HG02678 (cell line): Measurements from ENCODE around the gene RBMS3.

Experiments used
- ATAC-seq: cut with Tn5 transposase; IDR thresholded peaks from one replicate; pipeline ENCODE4 v1.9.1; 2021; ENCODE audit warnings: mild to moderate bottlenecking, moderate library complexity; ENCODE audit not compliant: unreplicated experiment

RBMS3 gene

DNA sequence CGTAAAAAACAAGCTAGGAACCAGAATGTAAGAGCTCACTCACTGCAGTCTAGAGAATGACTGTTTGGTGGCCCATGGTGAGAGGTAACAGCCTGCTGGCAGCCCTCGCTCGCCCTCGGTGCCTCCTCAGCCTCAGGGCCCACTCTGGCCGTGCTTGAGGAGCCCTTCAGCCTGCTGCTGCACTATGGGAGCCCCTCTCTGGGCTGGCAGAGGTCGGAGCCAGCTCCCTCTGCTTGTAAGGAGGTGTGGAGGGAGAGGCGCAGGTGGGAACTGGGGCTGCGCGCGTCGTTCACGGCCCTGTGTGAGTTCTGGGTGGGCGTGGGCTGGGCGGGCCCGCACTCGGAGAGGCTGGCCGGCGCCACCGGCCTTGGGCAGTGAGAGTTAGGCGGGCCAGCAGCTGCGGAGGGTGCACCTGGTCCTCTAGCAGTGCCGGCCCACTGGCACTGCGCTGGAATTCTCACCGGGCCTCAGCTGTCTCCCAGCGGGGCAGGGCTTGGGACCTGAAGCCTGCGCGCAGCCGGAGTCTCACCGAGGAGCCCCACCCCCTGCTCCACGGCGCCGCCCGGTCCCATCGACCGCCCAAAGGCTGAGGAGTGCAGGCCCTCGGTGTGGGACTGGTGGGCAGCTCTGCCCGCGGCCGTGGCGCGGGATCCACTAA is 420.6 kb downstream of the RBMS3 start:
- no peak for ATAC-seq

DNA sequence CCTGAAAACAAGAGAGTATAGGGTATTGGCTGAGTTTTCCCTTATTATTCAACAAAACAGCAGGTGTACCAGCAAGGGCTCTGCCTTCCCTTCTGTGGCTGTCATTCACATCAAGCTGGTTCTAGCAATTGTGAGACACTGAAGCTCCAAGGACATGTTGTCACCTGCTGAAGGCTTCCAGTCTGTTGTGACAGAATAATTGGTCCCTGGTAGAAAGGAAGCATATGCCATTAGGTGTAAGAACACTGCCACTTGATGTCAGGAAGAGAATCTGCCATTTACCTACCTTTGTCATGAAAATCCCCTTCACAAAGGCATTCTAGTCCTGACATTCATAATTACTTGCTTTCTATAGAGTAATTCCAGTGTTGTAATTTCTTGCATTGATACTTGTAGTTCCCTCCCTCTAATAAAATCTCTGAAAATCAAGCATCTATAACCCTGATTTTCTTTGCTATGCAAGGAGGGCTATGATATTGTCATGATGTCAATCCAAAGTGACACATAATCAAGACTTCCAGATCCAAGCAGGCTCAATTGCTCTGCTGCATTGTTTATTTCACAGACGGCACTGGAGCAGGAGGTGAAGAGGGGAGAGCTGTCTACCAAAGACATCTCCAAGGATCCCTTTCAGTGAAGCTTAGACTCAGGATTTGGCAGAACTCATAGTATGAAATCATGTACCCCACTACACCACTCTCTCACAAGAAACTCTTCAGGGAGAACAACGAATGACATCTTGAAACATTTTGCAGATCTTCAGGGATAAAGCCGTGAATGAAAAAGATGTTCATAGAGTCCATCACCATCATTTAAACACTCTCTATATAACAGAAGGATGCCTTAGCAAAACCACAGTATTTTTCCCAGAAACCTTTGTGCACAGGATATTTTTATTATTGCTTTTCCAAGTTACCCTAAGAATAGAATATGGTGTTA is 425.3 kb downstream of the RBMS3 start:
- no peak for ATAC-seq

DNA sequence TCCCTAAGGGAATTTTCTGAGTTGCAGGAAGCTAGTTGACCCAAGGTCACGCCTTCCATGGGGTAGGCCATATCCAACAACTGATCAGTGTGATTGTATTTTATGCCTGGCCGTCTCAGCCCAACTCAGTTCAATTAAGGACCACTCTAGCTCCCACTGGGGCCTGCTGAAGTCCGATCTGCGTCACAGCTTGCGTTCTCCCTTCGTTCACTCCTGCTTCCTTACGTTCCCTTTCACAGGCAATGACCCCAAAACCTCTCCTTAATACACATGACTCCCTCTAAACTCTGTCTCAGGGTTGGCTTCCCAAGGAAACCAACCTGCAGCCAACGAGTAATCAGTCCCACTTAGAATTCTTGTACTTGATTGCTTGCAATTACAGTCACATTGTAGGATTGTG is 428.0 kb downstream of the RBMS3 start:
- no peak for ATAC-seq

DNA sequence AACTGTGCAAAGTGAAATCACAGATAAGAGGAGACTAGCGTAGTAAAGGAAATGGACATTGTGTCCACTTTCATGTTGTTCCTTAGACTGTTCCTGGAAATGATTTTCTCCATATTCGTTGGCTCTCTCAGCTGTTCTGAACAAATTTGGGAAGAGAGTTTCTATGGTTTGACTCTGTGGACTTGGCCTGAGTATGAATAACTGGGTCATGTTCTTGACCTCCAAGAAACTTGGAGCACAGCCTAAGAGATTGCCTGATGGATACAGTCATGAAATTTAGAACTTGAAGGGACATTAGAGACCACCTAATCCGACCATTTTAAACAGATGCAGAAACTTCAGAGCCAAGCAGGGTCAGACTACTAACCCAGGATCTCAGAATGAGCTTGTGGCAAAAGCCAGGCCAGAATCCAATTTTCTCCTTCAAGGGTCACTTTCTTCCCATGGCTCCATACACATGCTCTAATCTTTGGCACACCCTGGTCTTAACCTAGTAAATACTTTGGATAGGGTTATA is 430.4 kb downstream of the RBMS3 start:
- ATAC-seq: no peak

DNA sequence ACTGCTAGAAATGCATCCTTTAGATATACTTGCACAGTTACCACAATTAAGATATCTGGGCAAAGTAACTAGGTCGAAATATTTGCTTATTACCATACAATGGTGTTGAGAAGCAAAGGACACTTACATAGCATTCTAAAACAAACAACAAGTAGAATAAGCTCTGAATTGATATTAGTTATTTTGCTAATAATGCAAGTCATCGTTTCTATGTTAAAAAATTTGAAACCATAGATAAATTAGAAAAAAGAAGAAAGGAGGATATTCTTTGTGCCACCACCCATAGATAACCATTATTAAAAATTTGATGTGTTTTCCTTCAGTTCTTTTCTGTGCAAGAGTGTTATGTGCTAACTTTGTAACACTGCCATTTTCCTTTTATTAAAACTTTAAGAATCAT is 435.3 kb downstream of the RBMS3 start:
- no peak for ATAC-seq

DNA sequence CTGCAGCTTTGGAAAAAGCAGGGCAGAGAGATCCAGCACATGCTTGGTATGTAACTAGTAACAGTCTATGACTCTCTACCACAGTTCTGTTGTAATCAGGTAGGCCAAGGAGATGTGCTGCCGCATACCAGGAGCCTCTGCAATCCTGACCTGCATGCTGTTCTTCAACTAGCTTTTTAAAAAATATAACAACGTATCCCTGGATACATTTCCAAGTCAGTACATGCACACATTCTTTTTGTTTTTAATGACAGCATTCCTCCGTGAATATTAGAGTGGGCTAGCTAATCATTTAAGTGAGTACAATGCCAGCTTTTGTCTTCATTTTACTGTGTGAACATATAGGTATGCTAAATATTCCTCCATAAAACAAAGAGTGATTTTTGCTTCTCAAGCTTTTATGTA is 437.8 kb downstream of the RBMS3 start:
- no peak for ATAC-seq

DNA sequence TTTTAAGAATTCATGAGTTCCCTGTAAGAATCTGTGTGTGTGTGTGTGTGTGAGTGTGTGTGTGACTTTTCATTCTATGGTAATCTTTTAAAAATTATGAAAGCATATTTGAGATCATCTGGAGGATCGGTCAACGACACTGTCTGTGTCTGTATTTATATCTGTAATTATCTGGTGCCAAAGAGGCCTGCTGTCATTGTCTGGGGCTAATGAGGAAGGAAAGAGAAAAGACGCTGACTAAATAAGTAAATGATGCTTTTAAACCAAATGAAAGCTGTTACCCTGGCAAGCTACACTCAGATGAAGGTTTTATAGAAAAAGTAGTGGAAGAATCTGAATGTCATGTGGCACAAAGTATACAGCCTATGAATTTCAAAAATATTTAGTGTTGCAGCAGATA is 439.8 kb downstream of the RBMS3 start:
- ATAC-seq: no peak

DNA sequence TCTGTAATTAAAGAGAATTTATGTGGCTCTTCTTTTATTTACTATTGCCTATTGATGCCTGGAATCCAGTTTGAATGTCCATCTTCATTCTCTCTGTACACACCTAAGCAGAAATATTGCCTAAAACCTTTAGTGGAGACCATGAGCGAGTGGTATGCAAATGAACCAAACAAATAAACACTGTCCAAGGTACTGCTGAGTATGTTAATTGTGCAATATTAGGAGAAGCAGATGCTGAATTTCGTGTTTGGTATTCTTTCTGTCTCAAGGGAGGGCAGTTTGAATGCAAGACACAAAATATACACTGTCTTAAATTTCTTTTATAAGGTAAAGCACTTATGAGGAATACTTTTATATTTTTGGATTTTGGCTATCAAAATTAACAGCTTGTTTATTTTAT is 440.9 kb downstream of the RBMS3 start:
- ATAC-seq: no peak

DNA sequence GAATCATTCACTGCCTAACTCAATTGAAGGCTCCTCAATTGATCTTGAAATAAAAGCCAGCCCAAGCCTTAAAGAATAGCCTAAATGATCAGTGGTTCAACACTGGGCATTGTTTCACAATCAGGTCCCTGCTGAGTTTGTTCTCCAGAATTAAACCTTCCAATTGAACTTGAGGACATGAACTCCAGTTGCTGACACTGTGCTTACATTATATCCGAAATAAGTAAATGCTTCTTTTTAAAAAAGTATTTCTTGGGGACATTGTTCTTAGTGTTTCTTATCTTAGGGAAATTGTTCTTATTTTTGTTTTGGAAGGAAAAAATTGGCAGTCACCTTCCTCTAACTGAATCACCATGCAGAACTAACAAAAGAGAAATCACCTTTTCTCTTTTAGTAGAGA is 450.2 kb downstream of the RBMS3 start:
- ATAC-seq: no peak

DNA sequence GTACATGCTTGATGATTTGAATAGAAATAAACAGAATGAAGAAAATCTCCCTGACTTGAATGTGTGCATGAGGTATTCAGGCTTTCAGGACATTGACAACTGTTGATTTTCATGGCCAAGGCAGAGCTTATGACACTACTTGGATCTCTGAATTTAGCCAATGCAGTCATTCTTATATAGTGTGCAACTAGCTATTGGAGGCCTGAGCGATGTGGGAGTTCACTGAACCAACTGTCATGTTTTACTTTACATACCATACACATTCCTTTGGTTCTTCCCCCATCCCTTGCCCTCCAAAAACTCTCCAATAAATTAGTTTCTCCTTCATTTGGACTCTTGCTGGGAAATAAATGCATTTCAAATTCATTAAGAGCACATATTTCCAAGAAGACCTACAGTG is 460.4 kb downstream of the RBMS3 start:
- no peak for ATAC-seq

DNA sequence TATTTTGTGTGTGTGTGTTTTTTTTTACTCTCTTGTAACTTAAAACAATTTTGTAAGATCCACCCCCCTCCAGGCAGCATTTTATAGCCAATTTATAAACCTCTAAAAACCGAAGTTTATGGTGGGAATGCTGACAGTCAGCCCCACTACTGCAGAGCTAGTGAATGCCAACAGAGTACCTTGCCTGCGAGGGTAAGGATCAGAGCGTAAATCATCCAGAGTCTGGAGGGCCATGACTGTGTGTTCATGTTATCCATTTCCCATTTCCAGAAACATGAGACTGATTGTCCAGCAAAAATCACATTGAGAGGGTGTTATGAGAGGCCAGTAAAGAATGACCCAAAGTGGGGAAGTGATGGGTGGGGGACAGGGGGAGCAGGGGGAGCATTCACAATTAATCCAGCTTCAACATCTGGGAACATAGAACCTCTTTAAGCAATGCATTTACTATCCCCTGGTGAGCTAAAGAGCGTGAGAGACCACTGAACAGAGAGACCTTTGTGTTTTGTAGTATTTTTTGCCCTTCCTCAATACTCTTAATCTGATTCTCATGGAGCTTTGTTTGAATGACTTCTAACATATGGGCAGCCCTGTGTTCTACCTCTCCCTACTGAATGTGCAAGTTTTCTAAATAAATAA is 464.5 kb downstream of the RBMS3 start:
- no peak for ATAC-seq

DNA sequence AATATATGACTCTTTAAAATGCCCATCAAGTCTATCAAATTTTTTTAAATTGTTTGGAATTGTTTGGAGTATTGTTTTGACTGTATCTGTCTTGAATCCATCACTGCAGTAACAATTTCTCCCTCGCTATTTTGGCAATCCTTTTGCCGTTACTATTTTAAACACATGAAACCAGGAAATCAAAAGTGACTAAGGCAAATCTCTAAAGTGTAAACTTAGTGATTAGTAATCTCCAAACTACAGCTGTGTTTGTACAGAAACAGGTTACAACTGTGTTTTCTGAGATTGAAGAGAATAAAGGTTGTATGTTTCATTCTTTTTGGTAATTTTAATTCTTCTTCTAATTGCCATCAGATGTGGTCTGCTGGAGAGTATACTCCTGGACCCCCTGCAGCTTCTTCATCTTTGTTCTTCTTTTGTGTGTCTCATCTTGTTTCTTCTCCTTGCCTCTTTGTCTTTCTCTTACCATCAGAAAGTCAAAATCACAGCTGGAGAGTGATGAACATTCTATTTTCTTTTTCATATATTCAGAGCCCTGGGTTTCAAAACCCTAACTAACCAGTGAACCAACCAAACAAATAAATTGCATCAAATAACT is 465.4 kb downstream of the RBMS3 start:
- ATAC-seq: no peak

DNA sequence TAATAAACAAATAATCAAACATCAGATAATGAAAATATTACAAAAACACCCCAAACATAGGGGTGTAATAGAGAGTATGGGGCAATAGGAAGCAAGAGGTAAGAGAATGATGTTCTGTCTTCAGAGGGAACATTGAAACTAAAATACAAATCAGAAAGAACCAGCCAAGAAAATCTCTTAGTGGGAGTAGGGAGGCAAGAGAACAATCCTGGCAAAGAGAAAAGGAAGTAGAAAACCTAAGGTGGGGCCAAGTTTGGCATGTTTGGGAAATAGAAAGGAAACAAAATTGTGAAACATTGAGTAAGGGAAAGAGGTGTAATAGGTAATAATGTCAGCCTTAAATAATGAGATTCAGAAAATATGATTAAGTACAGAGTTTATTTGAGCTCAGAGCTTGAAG is 467.1 kb downstream of the RBMS3 start:
- ATAC-seq: no peak

DNA sequence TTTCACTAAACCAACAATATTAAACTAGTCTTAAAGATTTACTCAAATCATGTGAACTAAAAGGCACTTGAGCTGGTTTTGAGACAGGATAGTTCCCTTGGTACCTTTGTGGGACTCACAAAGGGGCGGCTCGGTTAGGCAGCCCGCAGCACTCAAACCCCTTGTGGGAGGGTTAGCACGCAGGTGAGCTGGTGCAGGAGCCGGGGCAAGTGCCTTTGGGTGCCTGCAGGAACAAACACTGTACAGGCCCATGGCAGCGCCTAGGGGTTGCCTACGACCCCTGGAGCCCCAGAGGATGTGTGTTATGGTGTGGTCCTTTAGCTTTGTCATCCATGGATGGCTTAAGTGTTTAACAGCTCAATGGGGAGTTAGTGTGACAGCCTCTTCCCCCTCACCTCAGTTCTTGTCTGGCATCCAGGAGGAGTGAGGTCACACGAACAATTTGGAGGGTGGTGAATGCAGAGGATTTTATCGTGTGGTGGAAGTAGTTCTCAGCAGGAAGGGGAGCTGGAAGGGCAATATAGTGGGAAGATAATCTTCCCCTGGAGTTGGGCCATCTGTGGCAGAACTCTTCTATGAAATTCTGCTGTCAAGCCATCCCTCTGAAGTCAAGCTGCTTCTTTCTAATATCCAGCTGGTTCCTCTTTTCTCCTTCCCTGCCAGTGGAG is 470.9 kb downstream of the RBMS3 start:
- ATAC-seq: no peak

DNA sequence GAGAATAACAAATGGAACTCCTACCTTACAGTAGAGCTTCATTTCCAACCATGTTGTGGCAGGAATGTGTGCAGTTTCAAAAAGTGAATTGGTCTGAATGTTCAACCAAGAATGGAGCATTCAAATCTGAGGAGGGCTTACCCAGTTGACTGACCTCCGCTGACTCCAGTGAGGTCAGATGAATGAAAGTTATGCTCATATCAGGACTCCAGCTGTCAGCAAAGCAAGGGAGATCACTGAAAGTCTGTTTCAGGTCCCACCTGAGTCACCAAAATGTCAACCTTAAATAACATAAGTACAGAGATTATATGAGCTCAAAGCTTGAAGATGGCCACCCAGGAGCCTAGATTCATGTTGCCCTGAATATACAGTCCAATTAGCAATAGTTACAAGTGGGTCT is 473.5 kb downstream of the RBMS3 start:
- ATAC-seq: no peak

DNA sequence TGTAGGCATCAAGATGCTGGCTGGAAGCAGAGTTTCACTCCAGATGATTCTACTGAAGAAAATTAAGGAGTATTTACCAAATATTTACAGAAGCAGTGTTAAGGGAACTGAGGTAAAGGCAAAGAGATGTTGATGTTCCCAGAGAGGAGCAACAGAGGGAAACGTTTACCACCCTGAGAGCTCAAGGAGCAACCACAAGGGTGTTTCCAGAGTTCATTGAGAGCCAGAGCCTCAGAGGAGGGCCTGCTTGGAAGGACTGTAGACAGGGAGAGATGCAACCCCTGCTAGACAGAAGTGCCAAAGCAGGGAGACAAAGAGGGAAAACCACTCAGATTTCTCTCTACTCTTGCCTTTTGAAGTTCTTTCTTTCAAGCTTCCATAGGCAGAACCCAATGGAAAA is 474.5 kb downstream of the RBMS3 start:
- no peak for ATAC-seq

DNA sequence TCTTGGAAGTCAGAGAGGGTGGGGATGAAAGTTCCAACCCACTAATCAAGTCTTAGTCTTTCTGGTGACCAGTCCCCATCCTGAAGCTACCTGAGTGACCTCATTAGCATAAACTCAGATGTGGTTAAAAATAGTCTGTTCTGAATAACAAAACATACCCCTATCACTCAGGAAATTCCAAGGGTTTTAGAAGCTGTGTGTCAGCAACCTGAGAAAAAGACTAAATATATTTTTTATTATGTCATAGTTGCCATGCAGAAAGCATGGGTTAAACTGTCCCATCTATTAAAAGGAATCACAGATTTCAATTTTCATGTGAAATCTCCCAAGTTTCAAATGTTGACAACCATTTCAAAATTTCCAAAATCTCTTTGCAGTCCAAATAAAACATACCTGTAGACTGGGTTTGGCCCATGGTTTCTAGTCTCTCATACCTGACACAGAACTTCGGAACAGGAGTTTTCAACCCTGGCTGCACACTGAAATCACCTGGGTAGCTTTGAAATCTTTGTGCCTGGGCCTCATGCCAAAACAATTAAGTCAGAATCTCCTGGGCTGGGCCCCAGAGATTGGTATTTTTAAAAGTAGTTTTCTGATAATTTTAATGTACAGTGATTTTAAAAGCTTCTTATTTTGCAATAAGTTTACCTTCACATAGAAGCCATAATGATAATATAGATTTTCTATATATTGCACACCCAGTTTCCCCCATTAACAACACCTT is 476.3 kb downstream of the RBMS3 start:
- no peak for ATAC-seq

DNA sequence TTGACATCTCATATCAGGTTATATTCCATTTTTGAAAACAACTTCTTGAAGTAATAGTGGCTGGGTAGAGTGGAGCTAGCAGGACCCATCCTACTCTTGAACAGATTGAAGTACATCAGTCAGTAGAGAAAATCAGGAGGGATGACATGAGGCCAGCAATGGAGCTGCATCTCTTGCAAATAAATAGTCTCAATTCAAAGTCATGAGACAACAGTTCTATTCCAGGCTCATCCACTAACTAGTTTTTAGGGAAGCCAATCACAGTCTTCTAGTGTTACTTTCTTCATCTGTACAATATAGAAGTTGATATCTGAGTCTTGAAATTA is 477.2 kb downstream of the RBMS3 start:
- ATAC-seq: no peak

DNA sequence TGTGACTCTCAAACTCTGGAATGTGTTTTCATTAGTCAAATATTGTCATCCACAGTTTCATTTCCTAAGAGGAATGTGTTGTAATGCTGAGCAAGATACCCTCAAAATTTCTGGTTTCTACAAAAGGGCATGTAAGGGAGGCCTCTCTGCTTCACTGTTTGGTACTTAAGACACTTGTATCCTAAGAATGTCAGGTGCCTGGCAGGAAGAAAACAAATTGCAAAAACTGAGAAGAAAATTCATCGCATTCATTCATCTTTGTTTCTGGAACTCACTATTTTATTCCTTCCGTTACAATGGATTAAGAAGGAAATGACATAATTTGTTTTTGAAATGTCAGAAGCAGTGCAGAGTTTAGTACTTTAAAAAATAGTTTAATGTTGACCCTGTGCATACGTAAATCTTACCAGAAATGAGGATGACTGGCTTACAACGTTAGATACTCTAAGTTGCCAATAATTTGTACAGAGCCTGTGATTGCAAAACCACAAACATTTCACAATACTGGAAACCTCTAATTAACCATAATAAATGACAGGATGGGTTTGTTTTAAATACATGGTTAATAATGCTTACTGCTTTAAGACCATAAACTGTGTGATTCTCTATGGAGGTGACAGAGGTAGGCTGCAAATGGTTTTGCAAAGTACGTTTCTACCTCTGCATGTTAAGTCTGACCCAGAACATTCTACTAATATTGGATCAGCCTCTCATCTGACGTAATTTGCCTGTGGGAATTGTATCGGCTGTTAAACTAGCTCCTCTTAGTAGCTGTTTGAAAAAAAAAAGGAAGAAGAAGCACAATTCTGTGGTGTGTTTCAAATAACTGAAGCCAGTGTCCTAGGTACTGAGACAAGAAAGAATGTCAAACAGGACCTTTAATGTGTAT is 477.8 kb downstream of the RBMS3 start:
- ATAC-seq: no peak
